Karpas-422 (cell line): ENCODE data around the gene FRS2. TPM values are rescaled to one million over a fixed set of nuclear protein-coding genes. Genes with fewer than 3 reads are reported as not detected.

Source experiments
- DNase-seq: peaks from one replicate; pipeline ENCODE4 v3.0.0-alpha.2; 2015
- H2AFZ ChIP-seq: fragments of 200-600 bp; sonication (generic); 2 replicates; pipeline ENCODE4 v1.6.1; 2014; ENCODE audit warnings: antibody characterized with exemption, low read length, mixed read lengths
- H3K27ac ChIP-seq: fragments of 200-600 bp; sonication (generic); 2 replicates; pipeline ENCODE4 v1.5.1; 2014; ENCODE audit warnings: mild to moderate bottlenecking, low read length, moderate library complexity
- H3K27me3 ChIP-seq: fragments of 200-600 bp; sonication (generic); 2 replicates; pipeline ENCODE4 v1.6.1; 2014; ENCODE audit warnings: low read length, mixed read lengths
- H3K36me3 ChIP-seq: fragments of 200-600 bp; sonication (generic); 2 replicates; pipeline ENCODE4 v1.6.1; 2014; ENCODE audit warnings: low read length, mixed read lengths; ENCODE audit not compliant: insufficient read depth
- H3K4me1 ChIP-seq: fragments of 200-600 bp; sonication (generic); 2 replicates; pipeline ENCODE4 v1.6.1; 2014; ENCODE audit warnings: mild to moderate bottlenecking, low read length, mixed read lengths
- H3K4me2 ChIP-seq: fragments of 200-600 bp; sonication (generic); 2 replicates; pipeline ENCODE4 v1.6.1; 2014; ENCODE audit warnings: low read length, low read depth, mild to moderate bottlenecking; ENCODE audit not compliant: poor library complexity, severe bottlenecking
- H3K4me3 ChIP-seq: fragments of 200-600 bp; sonication (generic); 2 replicates; pipeline ENCODE4 v1.5.1; 2014; ENCODE audit warnings: mild to moderate bottlenecking, antibody characterized with exemption, low read length, mixed read lengths
- H3K79me2 ChIP-seq: fragments of 200-600 bp; sonication (generic); 2 replicates; pipeline ENCODE4 v1.6.1; 2014; ENCODE audit warnings: mild to moderate bottlenecking, low read length, mixed read lengths
- H3K9ac ChIP-seq: fragments of 200-600 bp; sonication (generic); 2 replicates; pipeline ENCODE4 v1.6.0; 2014; ENCODE audit warnings: low read length
- H3K9me2 ChIP-seq: fragments of 200-600 bp; sonication (generic), shearing (Covaris generic); replicated peaks from 2 replicates; pipeline ENCODE4 v1.6.0; 2014; ENCODE audit warnings: mild to moderate bottlenecking, low read length, moderate library complexity; ENCODE audit not compliant: insufficient read depth
- H3K9me3 ChIP-seq: fragments of 300-700, 200-600 bp; sonication (generic); 2 replicates; pipeline ENCODE4 v1.6.1; 2014; ENCODE audit warnings: low read length, mixed read lengths
- H4K20me1 ChIP-seq: fragments of 200-600 bp; sonication (generic); 2 replicates; pipeline ENCODE4 v1.6.1; 2014; ENCODE audit warnings: mild to moderate bottlenecking, antibody characterized with exemption, low read length, low read depth; ENCODE audit not compliant: insufficient read depth
- total RNA-seq: library from RNA; depleted of rRNA; stranded (reverse); fragments of >200 nt; shearing (Covaris generic); gene quantifications from 2 replicates; pipeline ENCODE4 v1.2.3, GENCODE V29; 2014; ENCODE audit warnings: low replicate concordance

The FRS2 gene
- total RNA-seq, 1 experiment from 2014 or later, result 26.1 TPM

GRCh38 chr12:69433653-69434052, 36.5 kb upstream of the FRS2 start:
- no peaks in the 10 kb centered on the region for H3K79me2 ChIP-seq
- no peak overlapping the region for H3K9ac ChIP-seq
- no peak overlapping the region for H3K4me2 ChIP-seq
- H3K27ac ChIP-seq, result no peak overlapping the region
- H3K27me3 ChIP-seq, result no peaks in the 10 kb centered on the region
- no peaks in the 10 kb centered on the region for H3K4me1 ChIP-seq
- no peak for DNase-seq
- H3K4me3 ChIP-seq, result no peak overlapping the region
- no peaks in the 10 kb centered on the region for H3K36me3 ChIP-seq
- H3K9me2 ChIP-seq, result no peaks in the 10 kb centered on the region
- no peaks in the 10 kb centered on the region for H4K20me1 ChIP-seq
- no peak overlapping the region for H2AFZ ChIP-seq
- no peaks in the 10 kb centered on the region for H3K9me3 ChIP-seq

GRCh38 chr12:69435644-69436043, 34.5 kb upstream of the FRS2 start:
- no peak overlapping the region for H3K27ac ChIP-seq
- no peak overlapping the region for H3K9ac ChIP-seq
- H3K36me3 ChIP-seq, result no peaks in the 10 kb centered on the region
- H3K9me3 ChIP-seq, result no peaks in the 10 kb centered on the region
- H3K27me3 ChIP-seq, result no peaks in the 10 kb centered on the region
- H2AFZ ChIP-seq, result no peak overlapping the region
- H3K79me2 ChIP-seq, result no peaks in the 10 kb centered on the region
- no peak overlapping the region for H3K4me3 ChIP-seq
- no peak for DNase-seq
- H3K4me2 ChIP-seq, result no peak overlapping the region
- H3K9me2 ChIP-seq, result no peaks in the 10 kb centered on the region
- H4K20me1 ChIP-seq, result no peaks in the 10 kb centered on the region
- H3K4me1 ChIP-seq, result no peaks in the 10 kb centered on the region

- H3K79me2 ChIP-seq, result no peaks in the 10 kb centered on the region
- H3K27me3 ChIP-seq, result no peaks in the 10 kb centered on the region
- H3K4me2 ChIP-seq, result no peak overlapping the region
- no peaks in the 10 kb centered on the region for H3K36me3 ChIP-seq
- no peak overlapping the region for H2AFZ ChIP-seq
- no peaks in the 10 kb centered on the region for H3K9me2 ChIP-seq
- H3K4me1 ChIP-seq, result no peaks in the 10 kb centered on the region
- H3K9ac ChIP-seq, result no peak overlapping the region
- H3K9me3 ChIP-seq, result no peaks in the 10 kb centered on the region
- no peak overlapping the region for H3K27ac ChIP-seq
- H3K4me3 ChIP-seq, result no peak overlapping the region
- no peak for DNase-seq
- H4K20me1 ChIP-seq, result no peaks in the 10 kb centered on the region
These were observed 33.1 kb upstream of the FRS2 start for GRCh38 chr12:69437073-69437472.

- Histone ChIP-seq H2AFZ (no peak overlapping the region), H3K79me2 (no peaks in the 10 kb centered on the region), H3K9ac (no peak overlapping the region), H3K4me2 (no peak overlapping the region), H3K4me3 (no peak overlapping the region), H4K20me1 (no peaks in the 10 kb centered on the region), H3K9me3 (no peaks in the 10 kb centered on the region), H3K4me1 (no peaks in the 10 kb centered on the region), H3K27ac (no peak overlapping the region), H3K9me2 (no peaks in the 10 kb centered on the region), H3K27me3 (no peaks in the 10 kb centered on the region), H3K36me3 (no peaks in the 10 kb centered on the region)
- DNase-seq, result no peak
These were observed 31.6 kb upstream of the FRS2 start for GRCh38 chr12:69438539-69438938.

GRCh38 chr12:69440016-69440415, 30.2 kb upstream of the FRS2 start:
- Histone ChIP-seq H2AFZ (no peak overlapping the region), H3K27me3 (no peaks in the 10 kb centered on the region), H3K27ac (no peak overlapping the region), H3K36me3 (no peaks in the 10 kb centered on the region), H3K79me2 (no peaks in the 10 kb centered on the region), H3K4me1 (no peaks in the 10 kb centered on the region), H3K4me3 (no peak overlapping the region), H3K9me3 (no peaks in the 10 kb centered on the region), H3K9me2 (no peaks in the 10 kb centered on the region), H3K9ac (no peak overlapping the region), H3K4me2 (no peak overlapping the region), H4K20me1 (no peaks in the 10 kb centered on the region)
- DNase-seq, result no peak

- no peaks in the 10 kb centered on the region for H3K27me3 ChIP-seq
- no peaks in the 10 kb centered on the region for H3K4me1 ChIP-seq
- no peak overlapping the region for H3K9ac ChIP-seq
- H3K4me3 ChIP-seq, result no peak overlapping the region
- no peaks in the 10 kb centered on the region for H3K79me2 ChIP-seq
- H3K9me2 ChIP-seq, result no peaks in the 10 kb centered on the region
- H3K9me3 ChIP-seq, result no peaks in the 10 kb centered on the region
- H3K27ac ChIP-seq, result no peak overlapping the region
- no peak for DNase-seq
- no peak overlapping the region for H3K4me2 ChIP-seq
- no peak overlapping the region for H2AFZ ChIP-seq
- H3K36me3 ChIP-seq, result no peaks in the 10 kb centered on the region
- H4K20me1 ChIP-seq, result no peaks in the 10 kb centered on the region
These were observed 29.3 kb upstream of the FRS2 start for GRCh38 chr12:69440886-69441285.

GRCh38 chr12:69442894-69443293, 27.3 kb upstream of the FRS2 start:
- Histone ChIP-seq H3K27me3 (no peaks in the 10 kb centered on the region), H3K4me2 (no peak overlapping the region), H3K9me3 (no peaks in the 10 kb centered on the region), H2AFZ (no peak overlapping the region), H3K36me3 (no peaks in the 10 kb centered on the region), H3K4me3 (no peak overlapping the region), H3K9me2 (no peaks in the 10 kb centered on the region), H3K27ac (no peak overlapping the region), H3K9ac (no peak overlapping the region), H3K4me1 (no peaks in the 10 kb centered on the region), H3K79me2 (no peaks in the 10 kb centered on the region), H4K20me1 (no peaks in the 10 kb centered on the region)
- DNase-seq, result no peak

GRCh38 chr12:69443916-69444315, 26.3 kb upstream of the FRS2 start:
- H3K9ac ChIP-seq, result no peak overlapping the region
- H2AFZ ChIP-seq, result no peak overlapping the region
- H3K4me1 ChIP-seq, result no peaks in the 10 kb centered on the region
- no peaks in the 10 kb centered on the region for H4K20me1 ChIP-seq
- no peaks in the 10 kb centered on the region for H3K79me2 ChIP-seq
- H3K36me3 ChIP-seq, result no peaks in the 10 kb centered on the region
- no peak for DNase-seq
- no peaks in the 10 kb centered on the region for H3K27me3 ChIP-seq
- H3K4me3 ChIP-seq, result no peak overlapping the region
- H3K4me2 ChIP-seq, result no peak overlapping the region
- H3K9me2 ChIP-seq, result no peaks in the 10 kb centered on the region
- no peak overlapping the region for H3K27ac ChIP-seq
- no peaks in the 10 kb centered on the region for H3K9me3 ChIP-seq

GRCh38 chr12:69447892-69448291, 22.3 kb upstream of the FRS2 start:
- no peak for DNase-seq
- Histone ChIP-seq H3K36me3 (no peaks in the 10 kb centered on the region), H3K9me3 (no peaks in the 10 kb centered on the region), H2AFZ (no peak overlapping the region), H3K79me2 (no peaks in the 10 kb centered on the region), H3K4me3 (no peak overlapping the region), H3K9me2 (no peaks in the 10 kb centered on the region), H4K20me1 (no peaks in the 10 kb centered on the region), H3K27ac (no peak overlapping the region), H3K4me1 (no peaks in the 10 kb centered on the region), H3K9ac (no peak overlapping the region), H3K27me3 (no peaks in the 10 kb centered on the region), H3K4me2 (no peak overlapping the region)
